H1 (cell line): ENCODE measurements around the gene CNGA1. TPM values are rescaled to one million over a fixed set of nuclear protein-coding genes. Genes with fewer than 3 reads are reported as not detected.

ENCODE experiments used
- CTCF ChIA-PET: fragments of 300-600 bp; sonication (Branson Sonifier 250); formaldehyde crosslinking; loops from one replicate; lab custom pipeline; 2021; ENCODE audit not compliant: partially characterized antibody; lab: Charles Lee
- POLR2A ChIA-PET: fragments of 300-600 bp; sonication (Branson Sonifier 250); formaldehyde crosslinking; loops from one replicate; lab custom pipeline; 2021; ENCODE audit warnings: inconsistent platforms; ENCODE audit not compliant: partially characterized antibody; lab: Charles Lee
- DNase-seq, 2 experiments: peaks; one replicate each; pipeline versions ENCODE4 v3.0.0 to v3.0.0-alpha.2; 2010 to 2022; ENCODE audit warnings: low spot score in 2 of 2, low read depth in 1 of 2, mixed read lengths in 1 of 2
- FAIRE-seq: peaks from 2 replicates; lab custom pipeline; 2011; peaks lifted over from hg19 to GRCh38; lab: Jason Lieb, UNC
- H2AFZ ChIP-seq: 2 replicates; pipeline ENCODE4 v1.8.1; 2012; ENCODE audit warnings: low read length, inconsistent platforms
- H2AK5ac ChIP-seq: 2 replicates; pipeline ENCODE4 v1.6.1; 2013; ENCODE audit warnings: low read depth, low read length
- H2BK120ac ChIP-seq: replicated peaks from 2 replicates; pipeline ENCODE3; 2013; ENCODE audit warnings: low read depth, low read length, inconsistent platforms
- H2BK12ac ChIP-seq: 2 replicates; pipeline ENCODE4 v1.6.1; 2013; ENCODE audit warnings: low read depth, low read length
- H2BK15ac ChIP-seq: 2 replicates; pipeline ENCODE4 v1.6.1; 2013; ENCODE audit warnings: low read length
- H2BK20ac ChIP-seq: 2 replicates; pipeline ENCODE4 v1.6.1; 2013; ENCODE audit warnings: low read length
- H2BK5ac ChIP-seq: 2 replicates; pipeline ENCODE4 v1.6.1; 2013; ENCODE audit warnings: low read depth, low read length
- H3K14ac ChIP-seq: 2 replicates; pipeline ENCODE4 v1.6.1; 2013; ENCODE audit warnings: inconsistent platforms; ENCODE audit not compliant: insufficient read length
- H3K18ac ChIP-seq: 2 replicates; pipeline ENCODE4 v1.6.1; 2013; ENCODE audit warnings: low read length; ENCODE audit errors: extremely low read depth
- H3K23ac ChIP-seq: 2 replicates; pipeline ENCODE4 v1.6.1; 2013; ENCODE audit warnings: inconsistent platforms; ENCODE audit not compliant: insufficient read length
- H3K23me2 ChIP-seq: 2 replicates; pipeline ENCODE4 v1.6.1; 2013; ENCODE audit warnings: low read depth, low read length
- H3K27ac ChIP-seq: 2 replicates; pipeline ENCODE4 v1.6.1; 2011; ENCODE audit warnings: low read depth, low read length, inconsistent platforms
- H3K27me3 ChIP-seq, 4 experiments: replicated peaks in 1 of 4; 1 replicate in 1 of 4; 2 replicates in 3 of 4; pipeline versions ENCODE4 v1.6.1 to v1.8.1; 2011 to 2013; ENCODE audit warnings: low read length in 3 of 4, mild to moderate bottlenecking in 3 of 4, inconsistent platforms in 2 of 4, mixed read lengths in 2 of 4, moderate library complexity in 1 of 4; ENCODE audit not compliant: control insufficient read depth in 3 of 4, insufficient read depth in 3 of 4; ENCODE audit errors: extremely low read depth in 1 of 4
- H3K36me3 ChIP-seq, 4 experiments: 2 replicates each; pipeline versions ENCODE4 v1.6.1 to v1.8.1; 2011 to 2013; ENCODE audit warnings: mild to moderate bottlenecking in 4 of 4, low read length in 3 of 4, moderate library complexity in 2 of 4, control low read depth in 1 of 4, inconsistent platforms in 1 of 4; ENCODE audit not compliant: insufficient read depth in 4 of 4, control insufficient read depth in 2 of 4
- H3K4ac ChIP-seq: replicated peaks from 2 replicates; pipeline ENCODE3; 2013; ENCODE audit warnings: low read length, low read depth, mixed read lengths, inconsistent platforms; ENCODE audit not compliant: insufficient read length
- H3K4me1 ChIP-seq, 4 experiments: replicated peaks in 1 of 4; 1 replicate in 1 of 4; 2 replicates in 3 of 4; pipeline versions ENCODE4 v1.6.1 to v1.8.1; 2011 to 2013; ENCODE audit warnings: low read length in 3 of 4, inconsistent platforms in 2 of 4, mixed read lengths in 1 of 4; ENCODE audit not compliant: insufficient read depth in 4 of 4, control insufficient read depth in 3 of 4
- H3K4me2 ChIP-seq, 2 experiments: 2 replicates each; pipeline versions ENCODE4 v1.6.1 to v1.8.1; 2011 to 2013; ENCODE audit warnings: low read depth in 2 of 2, low read length in 2 of 2, control low read depth in 1 of 2, inconsistent platforms in 1 of 2, mild to moderate bottlenecking in 1 of 2; ENCODE audit not compliant: insufficient read depth in 1 of 2
- H3K4me3 ChIP-seq, 4 experiments: fragments of 200-600, 300-600 bp in 1 of 4; sonication (generic), shearing (Covaris generic), sonication (Bioruptor Twin) in 1 of 4; 2 replicates each; pipeline versions ENCODE4 v1.5.1 to v1.8.1; 2011 to 2016; ENCODE audit warnings: low read length in 4 of 4, low read depth in 3 of 4, control low read depth in 2 of 4, inconsistent platforms in 2 of 4, mild to moderate bottlenecking in 2 of 4, mixed read lengths in 1 of 4, moderate library complexity in 1 of 4; ENCODE audit not compliant: insufficient read depth in 2 of 4; ENCODE audit errors: extremely low read depth in 1 of 4
- H3K56ac ChIP-seq: replicated peaks from 2 replicates; pipeline ENCODE3; 2013; ENCODE audit warnings: low read depth, mild to moderate bottlenecking, mixed read lengths, low read length, inconsistent platforms; ENCODE audit not compliant: insufficient read length
- H3K79me1 ChIP-seq: 2 replicates; pipeline ENCODE4 v1.6.1; 2013; ENCODE audit warnings: low read depth, low read length, control low read depth
- H3K79me2 ChIP-seq, 2 experiments: 2 replicates each; pipeline versions ENCODE4 v1.6.1 to v1.8.1; 2012 to 2013; ENCODE audit warnings: low read length in 2 of 2, mild to moderate bottlenecking in 2 of 2, inconsistent platforms in 1 of 2; ENCODE audit not compliant: insufficient read depth in 2 of 2, control insufficient read depth in 1 of 2
- H3K9ac ChIP-seq, 4 experiments: replicated peaks in 1 of 4; 1 replicate in 1 of 4; 2 replicates in 3 of 4; pipeline versions ENCODE4 v1.6.1 to v1.8.1; 2011 to 2013; ENCODE audit warnings: low read depth in 3 of 4, low read length in 3 of 4, control low read depth in 2 of 4, mild to moderate bottlenecking in 2 of 4, moderate library complexity in 2 of 4, inconsistent platforms in 1 of 4; ENCODE audit errors: extremely low read depth in 1 of 4
- H3K9me3 ChIP-seq, 2 experiments: 2 replicates each; pipeline versions ENCODE4 v1.6.1 to v1.8.1; 2012 to 2013; ENCODE audit warnings: mild to moderate bottlenecking in 2 of 2, moderate library complexity in 2 of 2, control low read depth in 1 of 2, inconsistent platforms in 1 of 2, low read depth in 1 of 2, low read length in 1 of 2, mixed read lengths in 1 of 2; ENCODE audit not compliant: insufficient read depth in 2 of 2
- H4K20me1 ChIP-seq, 2 experiments: replicated peaks in 1 of 2; 2 replicates each; pipeline versions ENCODE3 to v1.8.1; 2011 to 2013; ENCODE audit warnings: inconsistent platforms in 2 of 2, low read length in 2 of 2, mild to moderate bottlenecking in 1 of 2; ENCODE audit not compliant: insufficient read depth in 2 of 2, control insufficient read depth in 1 of 2
- H4K5ac ChIP-seq: 2 replicates; pipeline ENCODE4 v1.6.1; 2013; ENCODE audit warnings: low read length, low read depth, mixed read lengths, inconsistent platforms; ENCODE audit not compliant: insufficient read length
- H4K8ac ChIP-seq: 2 replicates; pipeline ENCODE4 v1.8.0; 2013; ENCODE audit warnings: mild to moderate bottlenecking, moderate library complexity, low read length, inconsistent platforms; ENCODE audit not compliant: insufficient read depth; ENCODE audit errors: extremely low read depth
- H4K91ac ChIP-seq: replicated peaks from 2 replicates; pipeline ENCODE3; 2013; ENCODE audit warnings: low read length, mixed read lengths, inconsistent platforms; ENCODE audit not compliant: insufficient read length
- NANOG ChIP-seq: IDR thresholded peaks from 2 replicates; pipeline ENCODE4 v1.6.1; 2011; ENCODE audit warnings: low read length, low read depth, mild to moderate bottlenecking, inconsistent platforms; ENCODE audit not compliant: insufficient read depth, poor library complexity, severe bottlenecking
- WGBS, 2 experiments: shearing (Covaris generic) in 1 of 2; methylation state at CpG; one replicate each; pipeline versions ENCODE4 v1.1.6 to v1.1.7; 2013 to 2015; ENCODE audit warnings: low lambda C conversion rate in 2 of 2, mixed read lengths in 2 of 2, inconsistent platforms in 1 of 2, low coverage in 1 of 2, missing lambda C conversion rate in 1 of 2; ENCODE audit not compliant: insufficient replicate concordance in 2 of 2, insufficient coverage in 1 of 2, insufficient read length in 1 of 2; ENCODE audit errors: extremely low coverage in 1 of 2, missing lambda C conversion rate in 1 of 2; 5-methylcytosine and 5-hydroxymethylcytosine counted together
- polyA plus RNA-seq, 7 experiments: library from polyadenylated mRNA; depleted of rRNA in 3 of 7; stranded (reverse) in 5 of 7; unstranded in 2 of 7; fragments of >200 nt in 5 of 7; fragments of 200-250 nt in 2 of 7; gene quantifications; 1 replicate in 5 of 7; 2 replicates in 1 of 7; 4 replicates in 1 of 7; pipeline versions ENCODE4 v1.2.1 to v1.2.3, GENCODE V29; 2011 to 2013; ENCODE audit warnings: missing spikeins in 2 of 7, mixed read lengths in 2 of 7
- total RNA-seq: library from RNA; stranded (reverse); fragmentation: NEBNext Ultra II Directional; extraction: Animal tissue kit (Norgen Biotek cat#: 25700); gene quantifications from 2 replicates; pipeline ENCODE4 v1.2.1, GENCODE V29; 2021

Gene CNGA1
- total and polyA plus RNA-seq, 2 of the 8 experiments (the other 6 are each of a cell fraction or from before 2014, with no cell fraction given), result 0.17 to 0.54 TPM

DNA sequence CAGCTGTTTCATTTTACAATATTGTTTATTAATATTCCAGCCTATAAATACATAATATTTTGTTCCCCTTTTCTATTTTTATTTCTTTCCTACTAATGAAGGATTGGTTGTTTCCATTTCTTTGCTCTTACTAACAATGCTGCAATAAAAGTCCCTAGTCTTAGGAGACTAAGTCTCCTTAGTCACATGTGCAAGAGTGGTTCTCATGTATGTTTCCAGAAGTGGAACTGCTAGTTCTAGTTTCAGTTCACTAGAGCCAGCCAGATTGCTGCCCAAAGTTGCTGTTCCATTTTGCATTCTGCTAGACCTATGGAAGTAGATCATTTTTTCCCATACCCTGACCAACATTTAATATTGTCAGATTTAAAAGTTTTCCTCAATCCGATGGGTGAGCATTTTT lies 44.3 kb downstream of the CNGA1 start:
- WGBS, 2 experiments, result 94% methylated on average over 1 of the region's 1 CpG; no CpG with 5 or more reads in 1 of the 2 experiments
- Histone ChIP-seq H3K9ac (no peak overlapping the region), H3K9me3 (no peaks in the 10 kb centered on the region), H3K36me3 (no peaks in the 10 kb centered on the region), H4K8ac (no peak overlapping the region), H3K4ac (no peak overlapping the region), H2BK15ac (no peak overlapping the region), H3K79me2 (no peaks in the 10 kb centered on the region), H3K27ac (no peak overlapping the region), H2BK120ac (no peak overlapping the region), H4K5ac (no peak overlapping the region), H3K4me3 (no peak overlapping the region), H4K20me1 (no peaks in the 10 kb centered on the region), H3K4me1 (no peaks in the 10 kb centered on the region), H3K23ac (no peak overlapping the region), H4K91ac (no peak overlapping the region), H2BK20ac (no peak overlapping the region), H3K27me3 (no peaks in the 10 kb centered on the region), H2BK12ac (no peak overlapping the region), H3K14ac (no peak overlapping the region), H2AK5ac (no peak overlapping the region), H3K18ac (no peak overlapping the region), H3K79me1 (no peaks in the 10 kb centered on the region), H3K56ac (no peak overlapping the region), H3K23me2 (no peaks in the 10 kb centered on the region), H2BK5ac (no peak overlapping the region), H3K4me2 (no peak overlapping the region), H2AFZ (no peak overlapping the region)
- FAIRE-seq, result no peak
- ChIA-PET POLR2A (no interaction called here), CTCF (interaction anchor here (0.9 kb wide), 1 partner anchor 11 kb away, joined by 4 read pairs; no protein-coding TSS in a partner anchor)
- DNase-seq, result no peak
- TF ChIP-seq NANOG, result no peak
